Activated T-helper 17 cell treated with anti-CD3 and anti-CD28 coated beads, Interleukin-2, amount 50 U/mL, for 72 hours (primary cell): ENCODE measurements around the gene NPY5R. TPM values are rescaled to one million over a fixed set of nuclear protein-coding genes. Genes with fewer than 3 reads are reported as not detected.

ENCODE experiments used
- total RNA-seq, 2 donors: library from RNA; stranded (reverse); gene quantifications; one replicate each; pipeline ENCODE4 v1.2.3, GENCODE V29; 2022

NPY5R gene
- total RNA-seq, 2 donors from 2014 or later = not detected

Other genes starting within 250 kb of the NPY5R start
- 10 to 100 TPM; 17.7 to 27.6 TPM for gene NAF1, start 177.0 kb upstream of the NPY5R start, total RNA-seq
- not detected for gene NPY1R, start 11.3 kb upstream of the NPY5R start, total RNA-seq
- gene TKTL2, start 129.9 kb downstream of the NPY5R start, total RNA-seq = not detected
- gene TMA16, start 150.8 kb downstream of the NPY5R start, total RNA-seq = 10 to 100 TPM; 21.7 to 37.7 TPM